Vagina (tissue), 2 donors: ENCODE data around the gene RGS10.

Experiments
- CTCF ChIP-seq, 3 experiments: fragments of 450-650 bp in 2 of 3; fragments of 200-600 bp in 1 of 3; sonication (generic) in 1 of 3; IDR thresholded peaks; one replicate each; pipeline ENCODE4 v1.5.1; 2017 to 2019; ENCODE audit warnings: antibody characterized with exemption in 3 of 3, mild to moderate bottlenecking in 2 of 3, moderate library complexity in 2 of 3
- POLR2A ChIP-seq, 2 donors: fragments of 450-650 bp; IDR thresholded peaks; one replicate each; pipeline ENCODE4 v1.6.1; 2017; ENCODE audit warnings: antibody characterized with exemption in 2 of 2, mild to moderate bottlenecking in 2 of 2, moderate library complexity in 2 of 2
- POLR2AphosphoS5 ChIP-seq, 2 donors: sonication (generic); formaldehyde crosslinking; IDR thresholded peaks; one replicate each; pipeline ENCODE4 v1.9.0; 2017; ENCODE audit warnings: antibody characterized with exemption in 2 of 2, mild to moderate bottlenecking in 2 of 2, low read depth in 1 of 2; ENCODE audit not compliant: insufficient read depth in 1 of 2

- no peak for TF ChIP-seq CTCF (IDR thresholded peaks at IDR 0.05)
- TF ChIP-seq POLR2A (IDR thresholded peaks at IDR 0.05) = no peak
- TF ChIP-seq POLR2AphosphoS5 (IDR thresholded peaks at IDR 0.05; ENCODE audit: insufficient read depth in 1 of 2, low read depth in 1 of 2) = no peak
These were observed 6.5 kb downstream of the RGS10 start for GRCh38 chr10:119535837-119536507.
